IPS-18c (cell line): Measurements from ENCODE around the gene SERPINB5.

Experiments used
- H3K4me3 ChIP-seq: 2 replicates; pipeline ENCODE4 v1.7.0; 2013; ENCODE audit warnings: low read depth, mild to moderate bottlenecking, low read length, moderate library complexity; ENCODE audit not compliant: insufficient read depth
- H3K9me3 ChIP-seq: one replicate; pipeline ENCODE4 v1.6.1; 2013; ENCODE audit warnings: mild to moderate bottlenecking, low read length, moderate library complexity; ENCODE audit not compliant: control insufficient read depth, insufficient read depth

Gene SERPINB5

DNA sequence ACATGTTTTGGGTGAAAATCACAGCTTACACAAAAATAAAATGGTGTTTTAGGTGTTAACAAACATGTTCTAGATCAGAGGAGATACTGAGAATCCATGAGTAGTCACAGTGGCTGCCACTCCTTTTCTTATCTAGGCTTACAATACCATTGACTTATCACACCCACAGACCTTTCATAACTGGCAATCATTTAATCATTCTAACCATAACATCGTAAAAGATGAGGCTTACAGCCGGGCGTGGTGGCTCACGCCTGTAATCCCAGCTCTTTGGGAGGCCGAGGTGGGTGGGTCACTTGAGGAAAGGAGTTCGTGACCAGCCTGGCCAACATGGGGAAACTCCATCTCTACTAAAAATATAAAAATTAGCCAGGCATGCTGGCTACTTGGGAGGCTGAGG is 18.8 kb upstream of the SERPINB5 start:
- H3K9me3 ChIP-seq, result peaks cover 2% of the 10 kb centered on the region
- H3K4me3 ChIP-seq, result no peak overlapping the region

DNA sequence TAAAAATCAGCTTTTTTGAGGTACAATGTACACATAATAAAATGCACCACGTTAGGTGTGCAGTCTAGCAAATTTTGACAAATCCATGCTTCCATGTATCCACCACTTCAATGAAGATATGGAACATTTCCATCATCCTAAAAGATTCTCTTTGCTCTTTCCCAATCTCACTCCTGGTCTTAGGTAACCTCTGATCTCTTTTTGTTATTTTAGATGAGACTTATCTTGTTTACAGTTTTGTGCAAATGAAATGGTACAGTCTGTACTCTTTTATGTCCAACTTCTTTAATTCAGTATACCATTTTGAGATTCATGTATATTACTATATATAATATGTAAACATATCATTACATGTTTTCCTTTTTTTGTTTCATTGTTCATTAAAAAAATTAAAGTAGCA is 16.3 kb upstream of the SERPINB5 start:
- no peak overlapping the region for H3K4me3 ChIP-seq
- H3K9me3 ChIP-seq, result peaks cover 2% of the 10 kb centered on the region

- peaks cover 2% of the 10 kb centered on the region for H3K9me3 ChIP-seq
- H3K4me3 ChIP-seq, result no peak overlapping the region
These were observed 12.3 kb upstream of the SERPINB5 start for GRCh38 chr18:63464434-63464833.

DNA sequence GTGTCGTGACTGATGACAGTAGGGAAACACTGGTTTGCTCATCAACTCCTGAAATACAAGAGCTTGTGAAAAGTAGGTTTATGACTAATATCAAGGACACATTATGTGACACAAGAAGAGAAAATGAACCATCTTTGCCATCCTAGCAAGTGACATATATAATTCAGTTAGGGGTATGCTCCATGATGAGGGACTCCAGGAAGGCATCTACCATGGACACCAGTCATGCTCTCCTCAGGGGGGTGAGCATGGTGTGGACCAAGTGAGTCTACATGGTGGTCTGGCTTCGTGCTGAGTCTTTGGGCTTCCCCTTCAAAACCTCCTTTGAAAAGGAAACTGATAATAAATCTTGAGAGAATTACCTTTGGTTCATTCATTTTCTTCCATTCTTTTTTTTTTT is 11.7 kb upstream of the SERPINB5 start:
- Histone ChIP-seq H3K4me3 (no peak overlapping the region), H3K9me3 (peaks cover 2% of the 10 kb centered on the region)

GRCh38 chr18:63467699-63468098 is 9.1 kb upstream of the SERPINB5 start:
- no peak overlapping the region for H3K4me3 ChIP-seq
- H3K9me3 ChIP-seq, result no peaks in the 10 kb centered on the region

DNA sequence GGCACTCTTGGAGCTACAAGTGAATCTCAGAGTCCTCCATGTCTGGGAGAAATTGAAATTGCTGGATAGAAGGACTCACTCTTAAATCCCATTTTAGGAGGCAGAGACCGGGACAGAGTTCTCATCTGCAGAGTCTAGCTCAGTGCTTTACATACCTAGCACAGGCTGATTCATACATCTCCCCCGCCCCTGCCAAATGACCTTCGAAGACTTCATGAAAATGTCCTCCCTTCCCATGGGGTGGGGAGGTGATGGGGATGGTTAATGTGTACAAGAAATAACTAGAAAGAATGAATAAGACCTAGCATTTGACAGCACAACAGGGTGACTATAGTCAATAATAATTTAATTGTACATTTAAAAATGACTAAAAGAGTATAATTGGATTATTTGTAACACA is 8.2 kb upstream of the SERPINB5 start:
- Histone ChIP-seq H3K9me3 (no peaks in the 10 kb centered on the region), H3K4me3 (no peak overlapping the region)

GRCh38 chr18:63470751-63471150 is 6.0 kb upstream of the SERPINB5 start:
- Histone ChIP-seq H3K9me3 (no peaks in the 10 kb centered on the region), H3K4me3 (no peak overlapping the region)

GRCh38 chr18:63472380-63472779 is 4.4 kb upstream of the SERPINB5 start:
- Histone ChIP-seq H3K9me3 (no peaks in the 10 kb centered on the region), H3K4me3 (no peak overlapping the region)

- no peak overlapping the region for H3K4me3 ChIP-seq
- no peaks in the 10 kb centered on the region for H3K9me3 ChIP-seq
These were observed 442 bp downstream of the SERPINB5 start for GRCh38 chr18:63477200-63477599.

GRCh38 chr18:63477968-63478367 is 1.2 kb downstream of the SERPINB5 start:
- no peaks in the 10 kb centered on the region for H3K9me3 ChIP-seq
- no peak overlapping the region for H3K4me3 ChIP-seq

- Histone ChIP-seq H3K4me3 (no peak overlapping the region), H3K9me3 (no peaks in the 10 kb centered on the region)
These were observed 3.1 kb downstream of the SERPINB5 start for GRCh38 chr18:63479826-63480225.

DNA sequence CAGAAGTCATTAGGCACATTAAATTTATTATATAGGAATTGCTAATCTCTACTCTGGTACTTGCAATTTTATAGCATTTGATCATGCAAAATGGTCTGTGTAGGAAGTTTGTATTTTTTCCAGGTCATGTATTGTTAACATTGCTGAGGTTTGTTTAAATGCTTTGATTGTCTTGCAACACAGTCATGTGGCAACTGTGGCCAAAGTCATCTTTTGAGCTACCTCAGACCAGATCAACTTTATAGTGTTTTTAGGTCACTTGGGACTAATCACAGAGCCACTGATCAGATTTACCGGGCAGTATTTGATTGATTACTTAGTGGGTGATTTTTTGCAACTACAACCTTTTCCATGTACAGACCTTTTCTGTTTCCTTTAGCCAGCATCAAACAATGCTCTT is 3.7 kb downstream of the SERPINB5 start:
- Histone ChIP-seq H3K4me3 (no peak overlapping the region), H3K9me3 (no peaks in the 10 kb centered on the region)

DNA sequence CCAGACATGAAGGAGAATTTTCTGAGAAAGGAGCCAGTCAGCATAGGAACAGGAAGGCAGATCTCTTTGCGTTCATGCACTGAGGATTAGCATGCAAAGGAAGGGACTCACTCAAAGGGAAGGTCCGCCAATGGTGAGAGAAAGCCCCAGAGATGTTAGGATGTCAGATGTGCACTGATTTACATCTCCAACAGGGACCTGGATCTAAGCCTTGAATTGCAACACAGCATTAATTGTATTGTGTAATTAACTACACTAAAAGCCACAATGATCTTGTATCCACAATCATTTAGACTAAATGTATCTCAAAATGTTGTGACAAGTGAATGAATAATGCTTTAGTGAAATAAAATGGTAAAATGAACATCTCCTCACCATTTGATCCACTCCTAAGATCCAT is 4.2 kb downstream of the SERPINB5 start:
- Histone ChIP-seq H3K4me3 (no peak overlapping the region), H3K9me3 (no peaks in the 10 kb centered on the region)

DNA sequence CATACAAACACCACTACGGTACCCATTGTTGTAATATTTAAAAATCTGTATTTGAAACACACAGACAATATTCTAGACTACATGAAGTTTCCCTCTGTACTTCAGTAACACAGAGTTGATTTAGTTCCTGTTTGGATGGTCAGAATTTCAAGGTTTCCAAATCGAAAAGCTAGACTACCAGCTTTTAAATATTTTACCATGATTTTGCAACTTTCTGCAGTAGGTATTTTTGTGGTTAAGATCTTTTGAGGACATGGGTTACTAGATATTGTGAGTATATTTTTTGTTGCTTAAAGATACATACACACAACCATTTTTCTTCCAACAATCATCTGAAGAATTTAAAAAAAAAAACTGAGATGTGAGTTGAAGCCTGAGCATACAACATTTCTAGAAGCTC is 10.9 kb downstream of the SERPINB5 start:
- Histone ChIP-seq H3K9me3 (no peaks in the 10 kb centered on the region), H3K4me3 (no peak overlapping the region)

DNA sequence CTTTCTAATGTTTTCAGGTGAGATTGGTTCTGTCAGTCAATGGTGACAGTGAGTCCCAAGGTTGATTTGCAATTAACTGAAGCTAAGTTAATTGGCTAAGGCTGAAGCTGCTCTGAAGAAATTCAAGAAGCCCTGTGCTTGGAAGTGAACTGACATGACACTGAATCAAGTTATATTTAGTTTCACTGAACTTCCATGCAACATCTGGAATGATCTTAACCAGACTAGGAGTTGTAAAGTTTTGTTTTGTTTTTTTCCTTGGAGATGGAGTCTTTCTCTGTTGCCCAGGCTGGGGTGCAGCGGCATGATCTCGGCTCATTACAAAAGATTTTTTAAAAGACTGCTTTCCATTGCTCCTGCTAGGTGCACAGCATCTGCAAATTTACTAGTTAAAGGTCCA is 11.4 kb downstream of the SERPINB5 start:
- H3K9me3 ChIP-seq, result no peaks in the 10 kb centered on the region
- H3K4me3 ChIP-seq, result no peak overlapping the region

- Histone ChIP-seq H3K9me3 (no peaks in the 10 kb centered on the region), H3K4me3 (no peak overlapping the region)
These were observed 16.1 kb downstream of the SERPINB5 start for GRCh38 chr18:63492851-63493250.

- no peak overlapping the region for H3K4me3 ChIP-seq
These were observed 18.9 kb downstream of the SERPINB5 start for GRCh38 chr18:63495675-63496074.

GRCh38 chr18:63505566-63506335 is 29.0 kb downstream of the SERPINB5 start:
- Histone ChIP-seq H3K4me3 (no peak overlapping the region), H3K9me3 (no peaks in the 10 kb centered on the region)

More at GRCh38 chr18:63495675-63496074, 18.9 kb downstream of the SERPINB5 start:
- H3K9me3 ChIP-seq, result no peaks in the 10 kb centered on the region

DNA sequence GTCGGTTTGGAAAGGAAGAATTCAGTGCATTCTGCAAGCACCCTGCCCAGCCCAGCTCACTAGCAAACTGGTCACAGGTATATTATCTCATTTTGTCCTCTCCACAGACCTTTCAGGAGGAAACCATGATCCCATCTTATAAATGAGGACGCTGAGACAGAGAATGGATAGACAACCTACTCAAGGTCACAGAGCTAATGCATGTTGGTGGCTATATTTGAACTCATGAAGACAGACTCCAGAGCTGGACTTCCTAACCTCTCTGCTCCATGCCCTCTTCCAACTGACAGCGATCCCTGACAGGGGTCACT is 29.5 kb downstream of the SERPINB5 start:
- no peak overlapping the region for H3K4me3 ChIP-seq

More for the DNA sequence above, 29.5 kb downstream of the SERPINB5 start:
- H3K9me3 ChIP-seq, result no peaks in the 10 kb centered on the region
